Liver (tissue), 9 donors: Measurements from ENCODE around the gene TBC1D5. TPM values are rescaled to one million over a fixed set of nuclear protein-coding genes. Genes with fewer than 3 reads are reported as not detected.

Source experiments
- DNase-seq: peaks from one replicate; pipeline ENCODE4 v3.0.0-alpha.2; 2017; ENCODE audit warnings: low spot score
- H3K27ac ChIP-seq, 2 donors: one replicate each; pipeline ENCODE4 v1.7.0; 2013; ENCODE audit warnings: inconsistent platforms in 2 of 2, low read length in 2 of 2, control low read depth in 1 of 2, low read depth in 1 of 2, mild to moderate bottlenecking in 1 of 2
- H3K27me3 ChIP-seq, 4 donors: one replicate each; pipeline versions ENCODE4 v1.6.1 to v1.7.0; 2013; ENCODE audit warnings: low read length in 3 of 4, inconsistent platforms in 1 of 4, mild to moderate bottlenecking in 1 of 4, moderate library complexity in 1 of 4; ENCODE audit not compliant: control insufficient read depth in 4 of 4, insufficient read depth in 4 of 4
- H3K36me3 ChIP-seq, 4 donors: one replicate each; pipeline versions ENCODE4 v1.6.1 to v1.7.0; 2013; ENCODE audit warnings: low read length in 3 of 4, mild to moderate bottlenecking in 3 of 4, low read depth in 1 of 4, moderate library complexity in 1 of 4; ENCODE audit not compliant: control insufficient read depth in 4 of 4, insufficient read depth in 3 of 4
- H3K4me1 ChIP-seq, 4 donors: one replicate each; pipeline versions ENCODE4 v1.6.1 to v1.7.0; 2013; ENCODE audit warnings: low read length in 3 of 4, mild to moderate bottlenecking in 3 of 4, moderate library complexity in 1 of 4; ENCODE audit not compliant: control insufficient read depth in 4 of 4, insufficient read depth in 4 of 4
- H3K4me3 ChIP-seq, 3 donors: one replicate each; pipeline versions ENCODE4 v1.6.1 to v1.7.0; 2013; ENCODE audit warnings: low read length in 3 of 3, control low read depth in 1 of 3, low read depth in 1 of 3, mild to moderate bottlenecking in 1 of 3
- H3K9ac ChIP-seq, 2 donors: one replicate each; pipeline ENCODE4 v1.7.0; 2013; ENCODE audit warnings: low read length in 2 of 2, mild to moderate bottlenecking in 2 of 2, moderate library complexity in 2 of 2, control low read depth in 1 of 2, low read depth in 1 of 2
- H3K9me3 ChIP-seq, 4 donors: one replicate each; pipeline versions ENCODE4 v1.6.1 to v1.7.0; 2013; ENCODE audit warnings: low read length in 3 of 4; ENCODE audit not compliant: control insufficient read depth in 4 of 4
- ATF3 ChIP-seq: IDR thresholded peaks from 2 replicates; pipeline ENCODE4 v1.6.1; 2016; ENCODE audit warnings: antibody characterized with exemption
- CTCF ChIP-seq: fragments of 150-350 bp; IDR thresholded peaks from 2 replicates; pipeline ENCODE4 v1.5.1; 2017; ENCODE audit warnings: improper control_type of control experiment, low read depth, low read length; ENCODE audit not compliant: missing input control
- EGR1 ChIP-seq, 2 donors: IDR thresholded peaks; 2 replicates each; pipeline ENCODE4 v1.6.1; 2016 to 2018; ENCODE audit warnings: antibody characterized with exemption in 2 of 2, low read depth in 2 of 2
- FOXA1 ChIP-seq: IDR thresholded peaks from 2 replicates; pipeline ENCODE4 v1.6.1; 2016; ENCODE audit warnings: antibody characterized with exemption
- FOXA2 ChIP-seq: IDR thresholded peaks from 2 replicates; pipeline ENCODE4 v1.6.1; 2016; ENCODE audit warnings: antibody characterized with exemption
- GABPA ChIP-seq, 2 donors: IDR thresholded peaks in 1 of 2; conservative IDR thresholded peaks in 1 of 2; 2 replicates each; pipeline ENCODE4 v1.6.1; 2016; ENCODE audit warnings: antibody characterized with exemption in 2 of 2, mild to moderate bottlenecking in 1 of 2, moderate library complexity in 1 of 2
- HNF4A ChIP-seq, 2 donors: conservative IDR thresholded peaks; 2 replicates each; pipeline ENCODE4 v1.6.1; 2016; ENCODE audit warnings: antibody characterized with exemption in 2 of 2, mild to moderate bottlenecking in 2 of 2
- HNF4G ChIP-seq: IDR thresholded peaks from 2 replicates; pipeline ENCODE4 v1.6.1; 2016; ENCODE audit warnings: antibody characterized with exemption
- JUND ChIP-seq, 2 donors: IDR thresholded peaks; 2 replicates each; pipeline ENCODE4 v1.6.1; 2016; ENCODE audit warnings: antibody characterized with exemption in 2 of 2
- MAX ChIP-seq: IDR thresholded peaks from 2 replicates; pipeline ENCODE4 v1.6.1; 2016; ENCODE audit warnings: antibody characterized with exemption
- NR2F2 ChIP-seq: IDR thresholded peaks from 2 replicates; pipeline ENCODE4 v1.6.1; 2016; ENCODE audit warnings: antibody characterized with exemption
- RAD21 ChIP-seq, 2 donors: IDR thresholded peaks; 2 replicates each; pipeline ENCODE4 v1.6.1; 2016; ENCODE audit warnings: antibody characterized with exemption in 2 of 2, mild to moderate bottlenecking in 2 of 2
- REST ChIP-seq: IDR thresholded peaks from 2 replicates; pipeline ENCODE4 v1.6.1; 2016; ENCODE audit warnings: antibody characterized with exemption, mild to moderate bottlenecking
- RXRA ChIP-seq, 2 donors: IDR thresholded peaks; 2 replicates each; pipeline ENCODE4 v1.6.1; 2017 to 2018; ENCODE audit warnings: antibody characterized with exemption in 2 of 2, mild to moderate bottlenecking in 1 of 2
- SP1 ChIP-seq: IDR thresholded peaks from 2 replicates; pipeline ENCODE4 v1.6.1; 2018; ENCODE audit warnings: antibody characterized with exemption, mild to moderate bottlenecking
- TAF1 ChIP-seq: conservative IDR thresholded peaks from 2 replicates; pipeline ENCODE4 v1.6.1; 2016; ENCODE audit warnings: antibody characterized with exemption, mild to moderate bottlenecking
- YY1 ChIP-seq: IDR thresholded peaks from 2 replicates; pipeline ENCODE4 v1.6.1; 2016; ENCODE audit warnings: antibody characterized with exemption, mild to moderate bottlenecking
- ZBTB33 ChIP-seq: IDR thresholded peaks from 2 replicates; pipeline ENCODE4 v1.6.1; 2016; ENCODE audit warnings: antibody characterized with exemption
- WGBS: extraction: QIAGEN DNeasy Blood & Tissue Kit; methylation state at CpG from one replicate; pipeline ENCODE4 v1.1.7; 2013; 5-methylcytosine and 5-hydroxymethylcytosine counted together
- polyA plus RNA-seq, 2 donors: library from polyadenylated mRNA; stranded (reverse) in 1 of 2; unstranded in 1 of 2; fragments of 200-250 nt in 1 of 2; fragments of >200 nt in 1 of 2; fragmentation: Nextera tagmentation in 1 of 2; extraction: Ambion mirVana in 1 of 2; gene quantifications; one replicate each; pipeline versions ENCODE4 v1.2.1 to v1.2.3, GENCODE V29; 2013 to 2015
- total RNA-seq, 2 donors: library from RNA; depleted of rRNA; stranded (reverse); fragments of >200 nt; gene quantifications; one replicate each; pipeline ENCODE4 v1.2.3, GENCODE V29; 2014
- donor health status: healthy.
- donor health status: healthy.
- donor health status: healthy.
- donor health status: healthy.
- donor health status: healthy.

Gene TBC1D5
- total and polyA plus RNA-seq, 4 donors, result 9.1 to 45.6 (median 25.6) TPM

- Histone ChIP-seq H3K9me3 (no peaks in the 10 kb centered on the region), H3K36me3 (no peaks in the 10 kb centered on the region), H3K4me3 (no peak overlapping the region), H3K27me3 (no peaks in the 10 kb centered on the region), H3K4me1 (no peaks in the 10 kb centered on the region), H3K27ac (no peak overlapping the region), H3K9ac (no peak overlapping the region)
- WGBS, result 96% methylated on average over 2 of the region's 2 CpGs
- no peak for TF ChIP-seq SP1
- no peak for TF ChIP-seq REST
- no peak for TF ChIP-seq EGR1 (IDR thresholded peaks at IDR 0.05; ENCODE audit: low read depth in 2 of 2)
- TF ChIP-seq GABPA (IDR thresholded peaks at IDR 0.05 in 1 of 2, conservative IDR thresholded peaks at IDR 0.05 in 1 of 2), result no peak
- no peak for TF ChIP-seq JUND (IDR thresholded peaks at IDR 0.05)
- TF ChIP-seq RAD21 (IDR thresholded peaks at IDR 0.05), result no peak
- TF ChIP-seq YY1, result no peak
- TF ChIP-seq ATF3, result no peak
- no peak for TF ChIP-seq CTCF
- TF ChIP-seq TAF1, result no peak
- no peak for TF ChIP-seq HNF4G
- no peak for TF ChIP-seq HNF4A (conservative IDR thresholded peaks at IDR 0.05)
- no peak for TF ChIP-seq MAX
- TF ChIP-seq RXRA (IDR thresholded peaks at IDR 0.05), result no peak
- no peak for TF ChIP-seq FOXA2
- TF ChIP-seq FOXA1, result no peak
- no peak for TF ChIP-seq NR2F2
- TF ChIP-seq ZBTB33, result no peak
- DNase-seq, result no peak
These were observed 522.8 kb downstream of the TBC1D5 start for GRCh38 chr3:17219593-17219992.
